ENCODE results near the gene TBC1D2.

GRCh38 chr9:98240475-98240874 is 15.0 kb downstream of the TBC1D2 start:
- TF ChIP-seq CTCF (IDR thresholded peaks at IDR 0.05; ENCODE audit: low read depth, low read length) (no peak), POLR2A (IDR thresholded peaks at IDR 0.05; ENCODE audit: extremely low read depth, insufficient read length) (no peak), MAX (IDR thresholded peaks at IDR 0.05; ENCODE audit: low read depth, low read length) (no peak)

All from NB4 (cell line).